Peyer's patch (tissue), 4 donors: ENCODE results near the gene KAZN.

Source experiments
- CTCF ChIP-seq, 6 experiments: fragments of 450-650 bp in 4 of 6; fragments of 200-600 bp in 2 of 6; sonication (generic) in 1 of 6; IDR thresholded peaks; one replicate each; pipeline ENCODE4 v1.5.1; 2017 to 2019; ENCODE audit warnings: antibody characterized with exemption in 6 of 6, mild to moderate bottlenecking in 3 of 6, moderate library complexity in 1 of 6
- POLR2A ChIP-seq, 2 donors: fragments of 450-650 bp; IDR thresholded peaks; one replicate each; pipeline ENCODE4 v1.5.1; 2017; ENCODE audit warnings: antibody characterized with exemption in 2 of 2, mild to moderate bottlenecking in 2 of 2, moderate library complexity in 2 of 2

GRCh38 chr1:15005116-15005515, 406.6 kb downstream of the KAZN start:
- TF ChIP-seq CTCF (IDR thresholded peaks at IDR 0.05) (no peak), POLR2A (IDR thresholded peaks at IDR 0.05) (no peak)
